Measurements from ENCODE around the gene DHX16. TPM values are rescaled to one million over a fixed set of nuclear protein-coding genes. Genes with fewer than 3 reads are reported as not detected.

Gene DHX16
- total RNA-seq, 4 donors from 2014 or later, result 16.0 to 34.5 (median 22.5) TPM

GRCh38 chr6:30611150-30611855, 61.5 kb downstream of the DHX16 start:
- TF ChIP-seq, protein P1, sequence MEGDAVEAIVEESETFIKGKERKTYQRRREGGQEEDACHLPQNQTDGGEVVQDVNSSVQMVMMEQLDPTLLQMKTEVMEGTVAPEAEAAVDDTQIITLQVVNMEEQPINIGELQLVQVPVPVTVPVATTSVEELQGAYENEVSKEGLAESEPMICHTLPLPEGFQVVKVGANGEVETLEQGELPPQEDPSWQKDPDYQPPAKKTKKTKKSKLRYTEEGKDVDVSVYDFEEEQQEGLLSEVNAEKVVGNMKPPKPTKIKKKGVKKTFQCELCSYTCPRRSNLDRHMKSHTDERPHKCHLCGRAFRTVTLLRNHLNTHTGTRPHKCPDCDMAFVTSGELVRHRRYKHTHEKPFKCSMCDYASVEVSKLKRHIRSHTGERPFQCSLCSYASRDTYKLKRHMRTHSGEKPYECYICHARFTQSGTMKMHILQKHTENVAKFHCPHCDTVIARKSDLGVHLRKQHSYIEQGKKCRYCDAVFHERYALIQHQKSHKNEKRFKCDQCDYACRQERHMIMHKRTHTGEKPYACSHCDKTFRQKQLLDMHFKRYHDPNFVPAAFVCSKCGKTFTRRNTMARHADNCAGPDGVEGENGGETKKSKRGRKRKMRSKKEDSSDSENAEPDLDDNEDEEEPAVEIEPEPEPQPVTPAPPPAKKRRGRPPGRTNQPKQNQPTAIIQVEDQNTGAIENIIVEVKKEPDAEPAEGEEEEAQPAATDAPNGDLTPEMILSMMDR (IDR thresholded peaks at IDR 0.05; ENCODE audit: low read depth), result no peak

DNA sequence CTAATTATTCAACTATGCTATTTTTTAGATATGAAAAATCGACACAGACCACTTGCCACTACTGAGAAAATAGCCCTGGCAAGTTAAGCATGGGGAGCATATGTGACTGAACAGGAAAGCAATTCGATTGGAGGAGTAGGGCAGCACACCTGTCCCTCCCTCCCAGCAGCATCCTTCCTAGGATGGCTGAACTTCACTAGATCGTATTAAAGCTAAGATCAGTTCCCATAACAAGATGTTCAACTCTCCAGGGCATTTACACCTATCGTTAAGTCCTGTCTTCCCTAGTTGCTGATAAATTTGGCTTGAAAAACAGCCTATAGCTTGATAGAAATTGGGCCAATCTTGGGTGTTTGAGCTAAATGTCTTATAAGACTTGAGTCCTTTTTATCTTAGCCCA, 62.7 kb downstream of the DHX16 start:
- TF ChIP-seq, protein P1 (IDR thresholded peaks at IDR 0.05; ENCODE audit: low read depth), result no peak

- TF ChIP-seq, protein P1 (IDR thresholded peaks at IDR 0.05; ENCODE audit: low read depth), result no peak
Observed at GRCh38 chr6:30603961-30604360, 68.8 kb downstream of the DHX16 start.

Other genes starting within 250 kb of the DHX16 start
- 1,000 to 10,000 TPM in 1 of 4 donors, 100 to 1,000 TPM in 3; 287 to 1,087 (median 819) TPM for gene HLA-E, start 183.5 kb downstream of the DHX16 start, total RNA-seq
- gene GNL1, start 116.5 kb downstream of the DHX16 start, total RNA-seq, result 10 to 100 TPM; 18.9 to 46.0 (median 38.3) TPM
- 1 to 10 TPM; 2.4 to 4.4 (median 4.2) TPM for gene PRR3, start 115.7 kb downstream of the DHX16 start, total RNA-seq
- gene ABCF1, start 101.6 kb downstream of the DHX16 start, total RNA-seq, result 10 to 100 TPM; 22.3 to 34.7 (median 34.4) TPM
- 10 to 100 TPM; 19.0 to 29.7 (median 27.6) TPM for gene PPP1R10, start 55.8 kb downstream of the DHX16 start, total RNA-seq
- 10 to 100 TPM; 45.1 to 62.8 (median 48.2) TPM for gene MRPS18B, start 55.2 kb downstream of the DHX16 start, total RNA-seq
- gene ATAT1, start 46.1 kb downstream of the DHX16 start, total RNA-seq, result 1 to 10 TPM; 2.0 to 5.9 (median 5.3) TPM
- 1 to 10 TPM; 3.7 to 9.4 (median 8.9) TPM for gene C6orf136, start 25.9 kb downstream of the DHX16 start, total RNA-seq
- gene PPP1R18, start 13.6 kb upstream of the DHX16 start, total RNA-seq, result 10 to 100 TPM; 29.2 to 43.9 (median 40.0) TPM
- gene NRM, start 18.0 kb upstream of the DHX16 start, total RNA-seq, result 1 to 10 TPM; 2.0 to 4.2 (median 3.6) TPM
- 10 to 100 TPM in 3 of 4 donors, 1 to 10 TPM in 1; 7.0 to 13.2 (median 10.4) TPM for gene MDC1, start 44.3 kb upstream of the DHX16 start, total RNA-seq
- 100 to 1,000 TPM; 166 to 277 (median 220) TPM for gene TUBB, start 47.3 kb upstream of the DHX16 start, total RNA-seq
- 100 to 1,000 TPM in 3 of 4 donors, 10 to 100 TPM in 1; 66.8 to 121 (median 105) TPM for gene FLOT1, start 69.7 kb upstream of the DHX16 start, total RNA-seq
- 1 to 10 TPM; 1.8 to 7.3 (median 3.3) TPM for gene IER3, start 71.5 kb upstream of the DHX16 start, total RNA-seq
- gene DDR1, start 211.5 kb upstream of the DHX16 start, total RNA-seq, result 10 to 100 TPM; 14.3 to 62.0 (median 27.8) TPM
- 10 to 100 TPM in 1 of 4 donors, 1 to 10 TPM in 3; 7.3 to 19.2 (median 8.3) TPM for gene GTF2H4, start 235.2 kb upstream of the DHX16 start, total RNA-seq
- gene VARS2, start 241.2 kb upstream of the DHX16 start, total RNA-seq, result 10 to 100 TPM in 2 of 4 donors, 1 to 10 TPM in 2; 9.1 to 40.3 (median 10.8) TPM